Activated naive CD4-positive, alpha-beta T cell treated with anti-CD3 and anti-CD28 coated beads, Interleukin-2, amount 50 U/mL, for 72 hours (primary cell): ENCODE measurements around the gene PSME3. TPM values are rescaled to one million over a fixed set of nuclear protein-coding genes. Genes with fewer than 3 reads are reported as not detected.
"Not testable (repeated sequence)": the region's sequence is repeated elsewhere in the genome, so short reads cannot be mapped to it uniquely, and the experiment has no call there.

Source experiments
- ATAC-seq, 2 donors: fragments of 150-1000 bp; cut with Tn5 transposase; 2 replicates each; pipeline ENCODE4 v1.10.0; 2021; ENCODE audit warnings: mild to moderate bottlenecking in 2 of 2, moderate library complexity in 2 of 2
- DNase-seq, 2 donors: peaks; one replicate each; pipeline ENCODE4 v3.0.0; 2021 to 2022; ENCODE audit warnings: low spot score in 2 of 2
- H3K27ac Mint-ChIP-seq, 2 donors: one replicate each; pipeline ENCODE4 v1.8.0; 2022; ENCODE audit warnings: mild to moderate bottlenecking in 2 of 2, mixed read lengths in 2 of 2
- H3K36me3 Mint-ChIP-seq, 2 donors: one replicate each; pipeline ENCODE4 v1.8.0; 2022; ENCODE audit warnings: mixed read lengths in 2 of 2
- H3K9me3 Mint-ChIP-seq, 2 donors: one replicate each; pipeline ENCODE4 v1.8.0; 2022; ENCODE audit warnings: mixed read lengths in 2 of 2
- total RNA-seq, 2 donors: library from RNA; stranded (reverse); gene quantifications; one replicate each; pipeline ENCODE4 v1.2.3, GENCODE V29; 2022

PSME3 gene
- total RNA-seq, 2 donors from 2014 or later: 79.1 to 95.5 TPM

- Mint-ChIP-seq H3K9me3 (no peaks in the 10 kb centered on the region), H3K27ac (peak overlapping the region; percentile 24 to 69), H3K36me3 (peaks cover 0 to 18% of the 10 kb centered on the region in 2 donors)
- ATAC-seq: no peak
- DNase-seq: peak in 1 of 2 donors; percentile 54
Measured at GRCh38 chr17:42844761-42845555, 11.8 kb downstream of the PSME3 start.

GRCh38 chr17:42845556-42845917, 12.3 kb downstream of the PSME3 start:
- DNase-seq (no peak), ATAC-seq (no peak)
- Mint-ChIP-seq H3K27ac (peak overlapping the region; percentile 24 to 69), H3K9me3 (no peaks in the 10 kb centered on the region), H3K36me3 (peaks cover 0 to 18% of the 10 kb centered on the region in 2 donors)

GRCh38 chr17:42845918-42846593, 12.9 kb downstream of the PSME3 start:
- ATAC-seq (peak; percentile 72 to 89), DNase-seq (peak; percentile 19 to 87)
- H3K27ac Mint-ChIP-seq: peak overlapping the region; percentile 58 to 69

GRCh38 chr17:42846594-42847280, 13.5 kb downstream of the PSME3 start:
- ATAC-seq (peak in 1 of 2 donors; percentile 1), DNase-seq (no peak)
- H3K9me3 Mint-ChIP-seq: no peaks in the 10 kb centered on the region
- peak overlapping the region in 1 of 2 donors; percentile 69 for H3K27ac Mint-ChIP-seq
- H3K36me3 Mint-ChIP-seq: peaks cover 0 to 18% of the 10 kb centered on the region in 2 donors

More at GRCh38 chr17:42845918-42846593, 12.9 kb downstream of the PSME3 start:
- peaks cover 0 to 18% of the 10 kb centered on the region in 2 donors for H3K36me3 Mint-ChIP-seq
- H3K9me3 Mint-ChIP-seq: no peaks in the 10 kb centered on the region

GRCh38 chr17:42848093-42848492, 14.9 kb downstream of the PSME3 start:
- DNase-seq (peak in 1 of 2 donors; percentile 21), ATAC-seq (no peak)
- Mint-ChIP-seq H3K36me3 (peaks cover 0 to 12% of the 10 kb centered on the region in 2 donors), H3K27ac (no peak overlapping the region), H3K9me3 (no peaks in the 10 kb centered on the region)

- DNase-seq (no peak), ATAC-seq (no peak)
- no peaks in the 10 kb centered on the region for H3K9me3 Mint-ChIP-seq
- no peak overlapping the region for H3K27ac Mint-ChIP-seq
- peaks cover 0 to 2% of the 10 kb centered on the region in 2 donors for H3K36me3 Mint-ChIP-seq
Measured at GRCh38 chr17:42849031-42849430, 15.8 kb downstream of the PSME3 start.

GRCh38 chr17:42849451-42850181, 16.4 kb downstream of the PSME3 start:
- no peak overlapping the region for H3K27ac Mint-ChIP-seq

GRCh38 chr17:42850954-42851353, 17.8 kb downstream of the PSME3 start, which contains the start of gene AOC3:
Gene AOC3 (plus strand): TSS chr17:42851199. CDS start chr17:42851344, 145 bp downstream.
- Mint-ChIP-seq H3K27ac (peak within 1 kb of the TSS in 1 of 2 donors; percentile 55), H3K9me3 (no peaks in the 10 kb centered on the region), H3K36me3 (no peaks in the 10 kb centered on the region)
- DNase-seq (peak in 1 of 2 donors; percentile 40), ATAC-seq (no peak)

More at GRCh38 chr17:42849451-42850181, 16.4 kb downstream of the PSME3 start:
- DNase-seq (no peak), ATAC-seq (no peak)
- Mint-ChIP-seq H3K36me3 (no peaks in the 10 kb centered on the region), H3K9me3 (no peaks in the 10 kb centered on the region)

GRCh38 chr17:42851371-42852240, 18.4 kb downstream of the PSME3 start:
- ATAC-seq, H3K9me3 Mint-ChIP-seq, H3K36me3 Mint-ChIP-seq, H3K27ac Mint-ChIP-seq: not testable (repeated sequence)
- peak in 1 of 2 donors; percentile 25 for DNase-seq

GRCh38 chr17:42852351-42852750, 19.2 kb downstream of the PSME3 start:
- no peaks in the 10 kb centered on the region for H3K36me3 Mint-ChIP-seq
- no peak for DNase-seq
- H3K9me3 Mint-ChIP-seq: no peaks in the 10 kb centered on the region
- H3K27ac Mint-ChIP-seq: no peak overlapping the region
- ATAC-seq: no peak

GRCh38 chr17:42853004-42853403, 19.8 kb downstream of the PSME3 start:
- ATAC-seq: no peak
- no peak for DNase-seq
- H3K27ac Mint-ChIP-seq: peak overlapping the region in 1 of 2 donors; percentile 9
- no peaks in the 10 kb centered on the region for H3K36me3 Mint-ChIP-seq
- H3K9me3 Mint-ChIP-seq: no peaks in the 10 kb centered on the region

- H3K27ac Mint-ChIP-seq: no peak overlapping the region
- H3K9me3 Mint-ChIP-seq: no peaks in the 10 kb centered on the region
- DNase-seq (no peak), ATAC-seq (no peak)
- no peaks in the 10 kb centered on the region for H3K36me3 Mint-ChIP-seq
Measured at GRCh38 chr17:42853597-42853967, 20.4 kb downstream of the PSME3 start.

GRCh38 chr17:42853968-42854790, 21.0 kb downstream of the PSME3 start:
- H3K36me3 Mint-ChIP-seq: no peaks in the 10 kb centered on the region
- H3K27ac Mint-ChIP-seq: peak overlapping the region in 1 of 2 donors; percentile 44
- DNase-seq: no peak
- H3K9me3 Mint-ChIP-seq: no peaks in the 10 kb centered on the region
- no peak for ATAC-seq

GRCh38 chr17:42855048-42855596, 21.9 kb downstream of the PSME3 start:
- Mint-ChIP-seq H3K9me3 (no peaks in the 10 kb centered on the region), H3K27ac (no peak overlapping the region), H3K36me3 (no peaks in the 10 kb centered on the region)
- ATAC-seq: no peak
- no peak for DNase-seq
